ENCODE measurements around the gene AOPEP. TPM values are rescaled to one million over a fixed set of nuclear protein-coding genes. Genes with fewer than 3 reads are reported as not detected.

The AOPEP gene
- total RNA-seq, 1 experiment from 2014 or later = 14.4 TPM

- H3K4me1 Mint-ChIP-seq = peaks cover 12% of the 10 kb centered on the region
- H3K9me3 Mint-ChIP-seq = no peaks in the 10 kb centered on the region
- H3K27me3 Mint-ChIP-seq (ENCODE audit: low read depth) = no peaks in the 10 kb centered on the region
- POLR2A ChIA-PET = no interaction called here
- no peak for DNase-seq (ENCODE audit: low spot score)
- H3K27ac Mint-ChIP-seq = no peak overlapping the region
- TF ChIP-seq SOX15 (CRISPR knock-in tag; IDR thresholded peaks at IDR 0.05) (no peak), NFATC4 (CRISPR knock-in tag; IDR thresholded peaks at IDR 0.05) (no peak), GABPB1 (CRISPR knock-in tag; IDR thresholded peaks at IDR 0.05) (no peak), HMGA2 (CRISPR knock-in tag; IDR thresholded peaks at IDR 0.05) (no peak), E2F1 (CRISPR knock-in tag; IDR thresholded peaks at IDR 0.05) (no peak), AFF4 (CRISPR knock-in tag; IDR thresholded peaks at IDR 0.05; ENCODE audit: borderline replicate concordance) (no peak), EMX1 (CRISPR knock-in tag; IDR thresholded peaks at IDR 0.05) (no peak), ZNF425 (CRISPR knock-in tag; conservative IDR thresholded peaks at IDR 0.05) (no peak), JUN (CRISPR knock-in tag; IDR thresholded peaks at IDR 0.05) (no peak), OVOL2 (CRISPR knock-in tag; IDR thresholded peaks at IDR 0.05; ENCODE audit: borderline replicate concordance) (no peak), CREB1 (CRISPR knock-in tag; IDR thresholded peaks at IDR 0.05) (no peak), ZNF532 (CRISPR knock-in tag; IDR thresholded peaks at IDR 0.05; ENCODE audit: borderline replicate concordance) (no peak), NFE2L1 (CRISPR knock-in tag; IDR thresholded peaks at IDR 0.05) (no peak), SP1 (CRISPR knock-in tag; conservative IDR thresholded peaks at IDR 0.05) (no peak)
- CTCF ChIA-PET = no interaction called here
- no peaks in the 10 kb centered on the region for H3K36me3 Mint-ChIP-seq
- ATAC-seq = no peak
- no peak overlapping the region for H3K4me3 Mint-ChIP-seq
These were observed 313.6 kb downstream of the AOPEP start for GRCh38 chr9:95040106-95040505.

- POLR2A ChIA-PET = no interaction called here
- ATAC-seq = no peak
- no peak for TF ChIP-seq ZNF423 (CRISPR knock-in tag; IDR thresholded peaks at IDR 0.05)
- TF ChIP-seq OVOL2 (CRISPR knock-in tag; IDR thresholded peaks at IDR 0.05; ENCODE audit: borderline replicate concordance) = no peak
- TF ChIP-seq USF2 (CRISPR knock-in tag; IDR thresholded peaks at IDR 0.05) = no peak
- TF ChIP-seq FOXP4 (CRISPR knock-in tag; IDR thresholded peaks at IDR 0.05) = no peak
- TF ChIP-seq GABPB1 (CRISPR knock-in tag; IDR thresholded peaks at IDR 0.05) = no peak
- no peak for TF ChIP-seq EMX1 (CRISPR knock-in tag; IDR thresholded peaks at IDR 0.05)
- TF ChIP-seq NR3C1 (CRISPR knock-in tag; conservative IDR thresholded peaks at IDR 0.05; ENCODE audit: low read depth) = no peak
- no peak for TF ChIP-seq SOX15 (CRISPR knock-in tag; IDR thresholded peaks at IDR 0.05)
- TF ChIP-seq MAX (CRISPR knock-in tag; IDR thresholded peaks at IDR 0.05) = no peak
- TF ChIP-seq TP53 (CRISPR knock-in tag; IDR thresholded peaks at IDR 0.05) = no peak
- TF ChIP-seq ZNF317 (CRISPR knock-in tag; IDR thresholded peaks at IDR 0.05; ENCODE audit: borderline replicate concordance, low read depth) = no peak
These were observed 317.3 kb downstream of the AOPEP start for GRCh38 chr9:95043826-95044225.

More at GRCh38 chr9:95043826-95044225, 317.3 kb downstream of the AOPEP start:
- no peak overlapping the region for H3K27ac Mint-ChIP-seq
- CTCF ChIA-PET = interaction anchor here (1.6 to 2.9 kb wide), 4 partner anchors 11 to 363 kb away, joined by 3 to 18 read pairs (median 10); no protein-coding TSS in a partner anchor
- no peak overlapping the region for H3K4me3 Mint-ChIP-seq
- peaks cover 44% of the 10 kb centered on the region for H3K4me1 Mint-ChIP-seq
- peaks cover 14% of the 10 kb centered on the region for H3K27me3 Mint-ChIP-seq (ENCODE audit: low read depth)
- H3K9me3 Mint-ChIP-seq = no peaks in the 10 kb centered on the region
- no peaks in the 10 kb centered on the region for H3K36me3 Mint-ChIP-seq
- DNase-seq (ENCODE audit: low spot score) = no peak

Data from WTC11 (cell line).